RWPE1 (cell line): Measurements from ENCODE around the gene HCST.
"Not testable (repeated sequence)": the region's sequence is repeated elsewhere in the genome, so short reads cannot be mapped to it uniquely, and the experiment has no call there.

Experiments
- CTCF ChIA-PET: fragments of 350-600 bp; sonication (Branson Sonifier 250); formaldehyde crosslinking; extraction: SDS; loops from one replicate; lab custom pipeline; 2021; lab: Yijun Ruan, JAX
- POLR2A ChIA-PET: fragments of 400-600 bp; formaldehyde crosslinking; extraction: SDS; loops from one replicate; lab custom pipeline; 2020; ENCODE audit warnings: antibody characterized with exemption; ENCODE audit not compliant: low non-redundant PET; lab: Yijun Ruan, JAX
- DNase-seq: peaks from one replicate; pipeline ENCODE4 v3.0.0; 2012; ENCODE audit warnings: low spot score
- H3K27ac ChIP-seq: fragments of 450-650 bp; 2 replicates; pipeline ENCODE4 v1.5.1; 2017
- TF ChIP-seq, protein P1 (sequence below): fragments of 450-650 bp; conservative IDR thresholded peaks from 2 replicates; pipeline ENCODE4 v1.5.1; 2017; ENCODE audit warnings: low read depth, mild to moderate bottlenecking

The HCST gene

DNA sequence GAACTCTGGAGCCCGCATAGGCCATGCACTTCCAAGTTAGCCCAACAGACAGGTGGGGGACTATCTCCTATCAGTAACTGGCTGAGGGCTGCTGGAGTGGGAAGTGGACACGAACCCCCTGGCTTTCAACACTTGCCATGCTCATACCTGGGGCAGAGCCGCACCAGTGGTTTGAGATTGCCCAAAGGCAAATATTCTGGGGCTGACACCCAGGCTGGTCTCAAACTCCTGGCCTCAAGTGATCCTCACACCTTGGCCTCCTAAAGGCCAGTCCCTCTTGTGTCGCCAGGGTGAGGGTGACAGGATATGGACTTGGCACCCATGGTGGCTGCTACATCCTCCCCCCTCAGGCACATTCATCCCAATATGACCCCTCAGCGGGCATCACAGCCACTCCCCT, 15.1 kb upstream of the HCST start:
- H3K27ac ChIP-seq, result no peak overlapping the region
- no peak for DNase-seq
- ChIA-PET CTCF (no interaction called here), POLR2A (no interaction called here)
- TF ChIP-seq, protein P1, sequence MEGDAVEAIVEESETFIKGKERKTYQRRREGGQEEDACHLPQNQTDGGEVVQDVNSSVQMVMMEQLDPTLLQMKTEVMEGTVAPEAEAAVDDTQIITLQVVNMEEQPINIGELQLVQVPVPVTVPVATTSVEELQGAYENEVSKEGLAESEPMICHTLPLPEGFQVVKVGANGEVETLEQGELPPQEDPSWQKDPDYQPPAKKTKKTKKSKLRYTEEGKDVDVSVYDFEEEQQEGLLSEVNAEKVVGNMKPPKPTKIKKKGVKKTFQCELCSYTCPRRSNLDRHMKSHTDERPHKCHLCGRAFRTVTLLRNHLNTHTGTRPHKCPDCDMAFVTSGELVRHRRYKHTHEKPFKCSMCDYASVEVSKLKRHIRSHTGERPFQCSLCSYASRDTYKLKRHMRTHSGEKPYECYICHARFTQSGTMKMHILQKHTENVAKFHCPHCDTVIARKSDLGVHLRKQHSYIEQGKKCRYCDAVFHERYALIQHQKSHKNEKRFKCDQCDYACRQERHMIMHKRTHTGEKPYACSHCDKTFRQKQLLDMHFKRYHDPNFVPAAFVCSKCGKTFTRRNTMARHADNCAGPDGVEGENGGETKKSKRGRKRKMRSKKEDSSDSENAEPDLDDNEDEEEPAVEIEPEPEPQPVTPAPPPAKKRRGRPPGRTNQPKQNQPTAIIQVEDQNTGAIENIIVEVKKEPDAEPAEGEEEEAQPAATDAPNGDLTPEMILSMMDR, result no peak

DNA sequence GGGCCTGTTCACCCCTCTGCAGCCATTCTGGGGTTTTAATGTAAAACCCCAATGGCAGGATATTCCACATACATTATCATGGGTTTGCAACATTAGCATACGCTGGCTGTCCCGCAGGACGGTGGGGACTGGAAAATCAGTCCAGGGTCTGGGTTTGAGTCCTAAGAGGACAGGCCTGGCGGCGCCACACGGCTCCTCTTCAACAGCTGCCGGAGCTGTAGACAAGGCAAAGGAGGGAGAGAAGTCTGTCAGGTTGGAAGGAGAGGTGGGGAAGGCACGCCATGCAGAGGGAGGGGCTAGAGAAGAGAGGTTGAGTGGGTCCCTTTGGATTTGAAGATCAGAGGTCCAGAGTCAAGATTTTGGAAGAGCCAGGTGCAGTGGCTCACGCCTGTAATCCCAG, 13.9 kb upstream of the HCST start:
- ChIA-PET CTCF (no interaction called here), POLR2A (interaction anchor here (0.7 kb wide), 1 partner anchor 49 kb away, joined by 3 read pairs; no protein-coding TSS in a partner anchor)
- no peak for DNase-seq
- no peak overlapping the region for H3K27ac ChIP-seq
- TF ChIP-seq, protein P1, result no peak

DNA sequence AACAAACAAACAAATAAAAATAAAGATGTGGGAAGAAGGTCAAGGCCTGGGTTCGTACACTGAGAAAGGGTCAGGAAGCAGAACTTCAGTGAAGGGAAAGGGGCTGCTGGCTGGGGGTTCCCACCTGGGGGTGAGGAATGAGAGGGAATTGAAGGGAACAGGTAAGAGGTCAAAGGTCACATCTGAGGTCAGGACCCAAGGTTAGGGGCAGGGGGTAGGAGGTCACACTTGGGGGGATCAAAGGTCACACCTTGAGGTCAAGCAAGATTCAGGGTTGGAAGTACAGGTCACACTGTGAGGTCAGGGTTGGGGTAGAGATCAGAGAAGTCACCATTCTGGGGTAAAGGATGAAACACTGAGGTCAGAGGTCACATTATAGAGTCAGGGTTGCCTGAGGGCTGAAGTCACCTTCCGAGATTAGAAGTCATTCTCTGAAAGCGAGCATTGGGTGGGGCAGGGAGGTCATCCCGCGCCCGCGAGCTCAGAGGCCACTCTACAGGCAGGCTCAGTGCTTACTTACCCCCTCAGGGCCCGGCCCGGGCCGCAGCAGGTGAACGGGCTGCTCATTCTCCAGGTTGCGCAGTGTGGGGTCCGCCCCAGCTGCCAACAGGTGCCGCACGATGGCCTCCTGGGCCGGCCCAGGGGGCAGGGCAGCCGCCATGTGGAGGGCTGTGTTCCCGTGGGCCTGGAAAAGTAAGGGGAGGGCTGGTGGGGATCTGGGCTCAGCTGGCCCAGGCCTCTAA, 12.8 kb upstream of the HCST start:
- POLR2A ChIA-PET, result no interaction called here
- no peak for DNase-seq
- no peak overlapping the region for H3K27ac ChIP-seq
- CTCF ChIA-PET, result interaction anchor here (0.7 kb wide), 1 partner anchor 890 kb away, joined by 4 read pairs; no protein-coding TSS in a partner anchor
- TF ChIP-seq, protein P1, result no peak

GRCh38 chr19:35890113-35890650, 12.1 kb upstream of the HCST start:
- TF ChIP-seq, protein P1, result no peak
- POLR2A ChIA-PET, result no interaction called here
- no peak for DNase-seq
- no peak overlapping the region for H3K27ac ChIP-seq
- CTCF ChIA-PET, result no interaction called here

DNA sequence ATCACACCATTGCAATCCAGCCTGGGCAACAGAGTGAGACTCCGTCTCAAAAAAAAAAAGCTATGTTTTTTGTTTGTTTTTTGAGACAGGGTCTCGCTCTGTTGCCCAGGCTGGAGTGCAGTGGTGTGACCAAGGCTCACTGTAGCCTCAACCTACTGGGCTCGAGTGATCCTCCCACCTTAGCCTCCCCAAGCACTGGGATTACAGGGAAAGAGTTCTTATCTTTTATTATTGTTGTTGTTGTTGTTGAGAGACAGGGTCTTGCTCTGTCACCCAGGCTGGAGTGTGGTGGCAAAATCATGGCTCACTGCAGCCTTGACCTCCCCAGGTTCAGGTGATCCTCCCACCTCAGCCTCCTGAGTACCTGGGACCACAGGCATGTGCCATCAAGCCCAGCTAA, 10.5 kb upstream of the HCST start:
- CTCF ChIA-PET, H3K27ac ChIP-seq, DNase-seq, POLR2A ChIA-PET: not testable (repeated sequence)

GRCh38 chr19:35894342-35894741, 8.0 kb upstream of the HCST start:
- ChIA-PET CTCF (interaction anchor here (0.6 to 0.7 kb wide), 2 partner anchors 27 to 36 kb away, joined by 4 to 6 read pairs; no protein-coding TSS in a partner anchor), POLR2A (interaction anchor here (0.5 kb wide), 2 partner anchors 25 to 202 kb away, joined by 4 to 6 read pairs; no protein-coding TSS in a partner anchor)
- TF ChIP-seq, protein P1, result no peak
- DNase-seq, result no peak
- no peak overlapping the region for H3K27ac ChIP-seq
